Measurements from ENCODE around the gene ERP44. TPM values are rescaled to one million over a fixed set of nuclear protein-coding genes. Genes with fewer than 3 reads are reported as not detected.

Gene ERP44
- total RNA-seq, 1 donor from 2014 or later: 19.3 TPM

GRCh38 chr9:100033877-100034551, 64.8 kb downstream of the ERP44 start:
- Mint-ChIP-seq H3K36me3 (ENCODE audit: unreplicated experiment) (peaks cover 4% of the 10 kb centered on the region), H3K9me3 (ENCODE audit: unreplicated experiment) (no peaks in the 10 kb centered on the region), H3K4me3 (ENCODE audit: unreplicated experiment) (no peak overlapping the region), H3K27me3 (ENCODE audit: unreplicated experiment) (no peaks in the 10 kb centered on the region), H3K4me1 (ENCODE audit: low read depth, unreplicated experiment) (peaks cover 4% of the 10 kb centered on the region), H3K27ac (ENCODE audit: unreplicated experiment) (no peak overlapping the region)
- DNase-seq: no peak
- no peak for TF ChIP-seq CTCF (IDR thresholded peaks at IDR 0.05; ENCODE audit: partially characterized antibody, unreplicated experiment)

- Mint-ChIP-seq H3K27me3 (ENCODE audit: unreplicated experiment) (no peaks in the 10 kb centered on the region), H3K9me3 (ENCODE audit: unreplicated experiment) (no peaks in the 10 kb centered on the region), H3K4me1 (ENCODE audit: low read depth, unreplicated experiment) (peaks cover 9% of the 10 kb centered on the region), H3K27ac (ENCODE audit: unreplicated experiment) (no peak overlapping the region), H3K4me3 (ENCODE audit: unreplicated experiment) (no peak overlapping the region), H3K36me3 (ENCODE audit: unreplicated experiment) (peaks cover 4% of the 10 kb centered on the region)
- no peak for TF ChIP-seq CTCF (IDR thresholded peaks at IDR 0.05; ENCODE audit: partially characterized antibody, unreplicated experiment)
- no peak for DNase-seq
Observed at GRCh38 chr9:100030548-100030947, 68.3 kb downstream of the ERP44 start.

- H3K4me1 Mint-ChIP-seq (ENCODE audit: low read depth, unreplicated experiment): peaks cover 9% of the 10 kb centered on the region
- no peaks in the 10 kb centered on the region for H3K27me3 Mint-ChIP-seq (ENCODE audit: unreplicated experiment)
- DNase-seq: no peak
- no peaks in the 10 kb centered on the region for H3K9me3 Mint-ChIP-seq (ENCODE audit: unreplicated experiment)
- no peak for TF ChIP-seq CTCF (IDR thresholded peaks at IDR 0.05; ENCODE audit: partially characterized antibody, unreplicated experiment)
- no peak overlapping the region for H3K4me3 Mint-ChIP-seq (ENCODE audit: unreplicated experiment)
- H3K27ac Mint-ChIP-seq (ENCODE audit: unreplicated experiment): no peak overlapping the region
- peaks cover 9% of the 10 kb centered on the region for H3K36me3 Mint-ChIP-seq (ENCODE audit: unreplicated experiment)
Observed at GRCh38 chr9:100029251-100029650, 69.5 kb downstream of the ERP44 start.

- no peaks in the 10 kb centered on the region for H3K9me3 Mint-ChIP-seq (ENCODE audit: unreplicated experiment)
- TF ChIP-seq CTCF (IDR thresholded peaks at IDR 0.05; ENCODE audit: partially characterized antibody, unreplicated experiment): peak; percentile 86
- H3K27me3 Mint-ChIP-seq (ENCODE audit: unreplicated experiment): no peaks in the 10 kb centered on the region
- peaks cover 9% of the 10 kb centered on the region for H3K4me1 Mint-ChIP-seq (ENCODE audit: low read depth, unreplicated experiment)
- no peak overlapping the region for H3K27ac Mint-ChIP-seq (ENCODE audit: unreplicated experiment)
- peaks cover 9% of the 10 kb centered on the region for H3K36me3 Mint-ChIP-seq (ENCODE audit: unreplicated experiment)
- no peak overlapping the region for H3K4me3 Mint-ChIP-seq (ENCODE audit: unreplicated experiment)
- peak; percentile 86 for DNase-seq
Observed at GRCh38 chr9:100028201-100028784, 70.5 kb downstream of the ERP44 start.

- Mint-ChIP-seq H3K9me3 (ENCODE audit: unreplicated experiment) (no peaks in the 10 kb centered on the region), H3K4me3 (ENCODE audit: unreplicated experiment) (no peak overlapping the region), H3K27ac (ENCODE audit: unreplicated experiment) (no peak overlapping the region), H3K36me3 (ENCODE audit: unreplicated experiment) (peaks cover 5% of the 10 kb centered on the region), H3K4me1 (ENCODE audit: low read depth, unreplicated experiment) (peaks cover 9% of the 10 kb centered on the region), H3K27me3 (ENCODE audit: unreplicated experiment) (no peaks in the 10 kb centered on the region)
- TF ChIP-seq CTCF (IDR thresholded peaks at IDR 0.05; ENCODE audit: partially characterized antibody, unreplicated experiment): no peak
- no peak for DNase-seq
Observed at GRCh38 chr9:100027543-100027942, 71.3 kb downstream of the ERP44 start.

Data from glutamatergic neuron (in vitro differentiated cells).